Measurements from ENCODE around the gene SBK3. TPM values are rescaled to one million over a fixed set of nuclear protein-coding genes. Genes with fewer than 3 reads are reported as not detected.
A peak's percentile ranks its signal among the peaks of the same experiment; 100 is the strongest.
"Not testable (repeated sequence)": the region's sequence is repeated elsewhere in the genome, so short reads cannot be mapped to it uniquely, and the experiment has no call there.

Gene SBK3
- total RNA-seq, 1 experiment from 2014 or later = 0.53 TPM

DNA sequence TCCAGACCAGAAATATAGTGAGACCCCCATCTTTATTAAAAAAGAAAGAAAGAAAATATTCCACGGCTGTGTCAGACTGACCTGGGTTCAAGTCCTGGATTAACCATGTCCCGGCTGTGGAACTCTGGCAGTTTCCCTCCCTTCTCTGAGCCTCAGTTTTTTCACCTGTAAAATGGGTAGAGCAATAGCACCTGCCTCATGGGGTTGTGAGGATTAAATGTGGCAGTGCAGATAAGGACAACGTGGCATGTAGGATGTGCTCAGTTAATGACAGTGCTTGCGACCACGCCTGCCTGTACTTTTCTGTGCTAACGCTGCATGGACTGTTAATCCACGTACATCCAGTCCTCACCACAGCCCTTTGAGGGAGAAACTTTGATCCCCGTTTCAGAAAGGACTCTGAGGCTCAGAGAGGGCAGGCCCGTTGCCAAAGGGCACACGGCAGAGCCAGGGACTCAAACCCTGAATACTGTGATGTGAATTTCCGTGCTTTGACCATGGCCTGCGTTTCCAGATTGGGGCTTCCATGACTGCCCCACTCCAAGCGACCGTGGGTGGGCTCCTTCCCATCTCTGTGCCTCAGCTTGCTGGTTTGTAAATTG lies 24.6 kb downstream of the SBK3 start:
- no peak for DNase-seq (ENCODE audit: low spot score)

DNA sequence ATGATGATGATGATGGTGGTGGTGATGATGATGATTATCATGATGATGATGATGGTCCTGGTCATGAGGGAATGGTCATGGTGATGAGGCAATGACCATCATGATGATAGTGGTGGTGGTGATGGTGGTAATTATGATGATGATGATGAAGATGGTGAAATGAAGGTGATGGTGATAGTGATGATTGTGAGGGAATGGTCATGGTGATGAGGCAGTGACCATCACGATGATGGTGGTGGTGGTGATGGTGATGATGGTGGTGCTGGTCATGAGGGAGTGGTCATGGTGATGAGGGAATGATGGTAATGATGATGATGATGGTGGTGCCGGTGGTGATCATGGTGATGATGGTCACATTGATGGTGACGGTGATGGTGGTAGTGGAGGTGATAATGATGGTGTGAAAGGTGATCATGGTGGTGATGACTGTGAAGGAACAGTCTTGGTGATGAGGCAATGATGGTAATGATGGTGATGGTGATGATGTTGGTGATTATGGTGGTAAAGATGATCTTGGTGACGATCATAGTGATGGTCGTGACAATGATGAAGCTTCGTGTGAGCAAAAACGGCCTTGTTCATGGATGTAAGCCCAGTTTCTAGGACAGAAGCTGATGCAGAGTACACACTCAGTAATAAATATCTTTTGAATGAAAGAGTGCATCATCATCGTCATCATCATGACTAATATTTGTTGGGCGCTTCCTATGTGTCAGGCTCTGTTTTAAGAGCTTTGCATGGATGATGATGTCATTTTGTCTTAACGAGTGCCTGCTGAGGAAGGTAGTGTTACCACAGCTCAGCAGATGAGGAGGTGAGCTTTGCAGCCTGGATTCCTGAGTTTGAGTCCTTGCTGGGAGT lies 25.7 kb downstream of the SBK3 start:
- DNase-seq (ENCODE audit: low spot score) = peak; percentile 27

DNA sequence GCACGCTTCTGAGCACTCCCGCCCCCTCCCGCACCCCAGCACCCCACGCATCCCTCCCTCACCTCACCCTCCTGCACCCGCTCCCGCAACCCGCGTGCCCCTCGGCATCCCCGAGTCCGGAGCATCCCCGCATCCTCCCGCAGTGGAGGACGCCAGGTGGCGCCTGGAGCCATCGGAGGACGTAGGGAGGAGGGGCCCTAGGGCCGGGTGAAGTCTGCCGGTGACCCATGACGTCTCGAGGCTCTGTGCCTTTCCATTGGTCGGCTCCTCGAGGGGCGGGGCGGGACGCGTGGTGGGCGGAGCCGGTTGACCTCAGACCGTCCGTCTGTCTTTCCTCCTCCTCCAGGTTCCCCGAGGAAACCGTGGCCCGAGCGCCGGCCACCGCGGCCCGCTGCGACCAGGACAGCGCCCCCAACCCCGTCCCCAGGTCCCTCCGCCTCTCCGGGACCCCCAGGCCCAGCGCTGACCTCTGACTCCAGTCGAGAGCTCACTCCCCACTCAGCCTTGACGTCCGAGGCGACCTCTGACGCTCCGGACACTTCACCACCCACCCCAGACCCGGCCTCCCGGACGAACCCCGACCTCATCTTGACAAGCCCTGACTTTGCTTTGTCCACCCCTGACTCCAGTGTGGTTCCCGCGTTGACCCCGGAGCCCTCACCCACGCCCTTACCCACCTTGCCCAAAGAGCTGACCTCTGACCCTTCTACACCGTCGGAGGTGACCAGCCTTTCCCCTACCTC lies 28.3 kb downstream of the SBK3 start:
- peak; percentile 98 for DNase-seq (ENCODE audit: low spot score)

DNA sequence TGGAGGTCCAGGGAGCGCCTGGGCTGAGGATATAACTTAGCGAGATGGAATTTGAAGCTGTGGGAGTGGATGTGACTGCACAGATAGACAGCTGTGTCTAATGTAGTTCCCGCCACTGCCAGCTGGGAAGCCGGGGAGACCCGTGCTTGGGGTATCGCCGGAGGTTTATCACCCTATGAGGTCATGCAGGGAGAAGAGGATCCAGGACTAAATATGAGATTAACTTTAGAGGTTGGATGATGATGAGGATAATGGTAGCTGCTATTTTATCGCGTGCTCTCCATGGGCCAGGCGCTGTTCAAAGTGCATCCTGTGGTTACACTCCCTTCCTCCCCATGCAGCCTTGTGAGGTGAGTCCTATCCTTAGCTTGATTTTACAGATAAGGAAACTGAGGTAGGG lies 37.2 kb downstream of the SBK3 start:
- no peak for DNase-seq (ENCODE audit: low spot score)

DNA sequence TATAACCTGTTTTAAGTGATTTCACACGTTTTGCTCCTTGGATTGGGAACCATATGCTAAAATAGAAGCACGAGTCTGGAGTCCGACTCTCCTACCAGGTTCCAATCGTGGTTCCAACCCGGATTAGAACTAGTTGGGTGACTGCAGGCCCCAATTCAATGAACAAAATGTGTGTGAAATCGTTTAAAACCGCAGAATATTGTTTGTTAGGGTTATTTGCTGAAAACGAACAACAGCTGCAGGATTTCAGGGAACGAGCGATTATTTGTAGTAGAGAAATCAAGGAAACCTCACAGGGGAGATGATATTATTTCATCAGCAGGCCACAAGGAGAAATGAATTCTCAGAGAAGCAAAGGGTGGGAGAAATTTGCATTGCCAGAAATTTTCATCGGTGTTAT lies 40.4 kb downstream of the SBK3 start:
- DNase-seq (ENCODE audit: low spot score) = no peak

DNA sequence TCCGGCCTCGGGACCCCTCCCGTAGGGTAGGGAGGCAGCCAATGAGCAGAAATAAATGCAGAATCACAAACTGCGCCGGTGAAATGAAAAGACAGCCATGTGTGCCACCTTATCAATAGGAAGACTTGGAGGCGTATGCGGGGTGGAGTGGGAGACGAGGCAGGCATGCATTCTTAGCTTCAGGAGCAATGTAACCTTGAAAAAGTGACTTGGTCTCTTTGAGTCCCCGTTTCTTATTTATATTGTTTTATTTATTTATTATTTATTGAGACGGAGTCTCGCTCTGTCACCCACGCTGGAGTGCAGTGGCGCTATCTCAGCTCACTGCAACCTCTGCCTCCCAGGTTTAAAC lies 41.1 kb downstream of the SBK3 start:
- no peak for DNase-seq (ENCODE audit: low spot score)

DNA sequence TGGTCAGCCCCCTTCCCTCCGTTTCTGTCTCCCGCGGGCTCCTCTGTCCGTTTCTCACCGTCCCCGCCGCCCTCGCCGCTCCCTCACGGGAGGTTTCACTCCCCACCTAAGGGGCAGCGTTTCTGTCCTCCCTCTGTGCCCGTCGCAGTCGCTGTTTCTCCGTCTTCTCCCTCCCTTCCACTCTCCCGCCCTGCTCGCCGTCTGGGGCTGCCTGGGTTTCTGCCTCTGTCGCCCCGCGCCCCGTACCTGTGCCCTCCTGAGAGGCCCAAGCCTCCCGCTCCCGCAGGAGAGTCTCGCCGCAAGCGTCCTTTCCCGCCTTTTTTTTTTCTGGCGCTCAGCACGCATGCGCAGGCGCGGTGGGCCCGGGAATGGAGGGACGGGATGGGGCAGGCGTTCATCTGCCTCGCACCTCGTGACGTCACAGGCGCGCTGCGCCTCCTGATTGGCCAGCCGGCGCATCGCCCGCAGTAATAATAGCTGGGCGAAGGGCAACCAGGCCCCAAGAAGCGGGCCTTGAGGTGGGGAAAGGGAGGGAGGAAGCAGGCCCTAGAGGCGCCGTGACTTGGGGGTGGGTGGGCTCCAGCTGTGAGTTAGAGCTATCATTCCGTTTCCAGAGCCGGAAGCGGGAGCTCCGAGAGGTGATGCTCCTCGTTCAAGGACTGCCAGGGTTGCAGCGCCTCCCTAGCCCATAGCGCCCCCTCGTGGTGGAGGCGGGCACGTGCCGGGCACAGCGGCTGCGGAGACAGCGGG lies 41.7 kb downstream of the SBK3 start:
- DNase-seq (ENCODE audit: low spot score) = peak; percentile 96

DNA sequence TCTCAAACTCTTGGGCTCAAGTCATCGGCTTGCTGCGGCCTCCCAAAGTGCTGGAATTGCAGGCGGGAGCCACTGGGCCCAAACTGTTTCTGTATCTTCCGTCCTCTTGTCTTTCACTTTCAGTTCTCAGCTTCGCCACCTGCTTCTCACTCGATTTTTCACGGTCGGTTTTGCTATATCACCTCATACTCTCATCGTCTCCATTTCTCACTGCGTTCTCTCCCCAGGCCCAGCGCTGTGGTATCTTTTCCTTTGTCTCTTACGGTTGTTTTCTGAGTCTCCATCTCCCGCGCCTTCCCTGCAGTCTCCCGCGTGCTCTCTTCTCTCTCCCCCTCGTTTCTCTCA lies 42.2 kb downstream of the SBK3 start:
- DNase-seq (ENCODE audit: low spot score) = no peak

DNA sequence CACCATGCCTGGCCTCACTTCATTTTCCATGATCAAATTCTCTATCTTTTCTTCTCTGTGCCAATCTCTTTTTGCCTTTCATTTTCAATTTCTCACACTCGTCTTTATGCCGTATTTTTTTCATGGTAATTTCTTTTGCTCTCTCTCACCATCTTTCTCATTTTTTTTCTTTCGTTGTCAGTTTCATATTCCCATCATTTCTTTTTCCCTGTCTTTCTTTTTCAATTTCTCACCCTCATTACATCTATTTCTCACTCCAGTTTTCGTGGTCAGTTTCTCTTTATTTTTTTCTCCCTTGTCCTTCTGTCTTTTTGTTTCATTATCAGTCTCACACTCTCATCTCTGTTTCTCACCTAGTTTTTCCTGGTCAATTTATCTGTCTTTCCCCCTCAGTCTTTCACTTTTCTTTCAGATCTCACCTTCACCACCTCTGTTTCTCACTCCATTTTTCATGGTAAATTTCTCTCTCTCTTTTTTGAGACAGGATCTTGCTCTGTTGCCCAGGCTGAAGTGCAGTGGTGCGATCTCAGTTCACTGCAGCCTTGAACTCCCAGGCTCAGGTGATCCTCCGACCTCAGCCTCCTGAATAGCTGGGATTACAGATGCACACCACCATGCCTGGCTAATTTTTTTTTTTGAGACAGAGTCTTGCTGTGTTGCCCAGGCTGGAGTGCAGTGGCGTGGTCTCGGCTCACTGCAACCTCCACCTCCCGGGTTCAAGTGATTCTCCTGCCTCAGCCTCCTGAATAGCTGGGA lies 43.0 kb downstream of the SBK3 start:
- no peak for DNase-seq (ENCODE audit: low spot score)

DNA sequence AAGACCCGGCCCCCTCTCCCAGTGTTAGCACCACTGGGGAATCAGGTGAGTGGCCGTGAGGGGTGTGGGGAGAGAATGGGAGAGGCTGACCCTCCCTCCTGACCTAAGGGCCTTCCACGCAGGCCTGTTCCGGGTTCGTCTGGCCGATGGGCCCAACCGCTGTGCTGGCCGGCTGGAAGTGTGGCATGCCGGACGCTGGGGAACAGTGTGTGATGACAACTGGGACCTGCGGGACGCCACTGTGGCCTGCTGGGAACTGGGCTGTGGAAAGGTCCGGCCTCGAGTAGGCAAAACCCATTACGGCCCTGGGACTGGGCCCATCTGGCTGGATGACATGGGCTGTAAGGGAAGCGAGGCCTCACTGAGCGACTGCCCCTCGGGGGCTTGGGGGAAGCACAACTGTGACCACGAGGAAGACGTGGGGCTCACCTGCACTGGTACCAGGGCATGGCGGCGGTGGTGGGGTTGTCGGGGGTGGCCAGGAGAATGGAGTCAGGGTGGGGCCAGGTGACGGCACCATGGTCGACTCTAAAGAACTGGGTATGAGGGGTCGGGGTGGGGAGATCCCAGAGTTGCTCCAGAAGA lies 44.9 kb downstream of the SBK3 start:
- DNase-seq (ENCODE audit: low spot score) = no peak

DNA sequence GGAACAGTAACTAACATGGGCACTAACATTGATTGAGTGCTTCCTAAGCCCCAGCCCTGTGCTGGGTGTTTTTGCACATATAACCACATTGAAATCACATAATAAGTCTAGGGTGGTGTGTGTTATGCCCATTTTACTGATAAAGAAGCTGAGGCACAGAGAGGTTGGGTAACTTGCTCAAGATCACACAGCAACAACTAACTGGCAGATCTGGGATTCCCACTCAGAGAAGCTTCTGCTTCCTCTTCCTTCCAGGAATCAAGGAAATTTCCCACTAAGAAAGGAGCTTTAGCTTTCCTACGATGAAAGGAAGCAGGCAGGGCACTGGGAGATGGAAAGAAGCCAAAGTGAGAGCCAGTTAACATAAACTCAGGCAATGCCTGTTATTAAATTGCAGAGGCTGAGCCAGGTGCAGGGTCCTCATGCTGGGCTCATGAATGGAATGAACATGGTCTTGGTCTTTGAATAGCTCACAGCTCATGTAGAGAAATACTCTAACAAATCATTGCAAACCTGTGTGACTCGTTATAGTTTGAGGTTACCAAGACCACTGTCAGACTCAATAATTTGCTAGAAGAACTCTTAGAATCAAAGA lies 47.0 kb downstream of the SBK3 start:
- no peak for DNase-seq (ENCODE audit: low spot score)

DNA sequence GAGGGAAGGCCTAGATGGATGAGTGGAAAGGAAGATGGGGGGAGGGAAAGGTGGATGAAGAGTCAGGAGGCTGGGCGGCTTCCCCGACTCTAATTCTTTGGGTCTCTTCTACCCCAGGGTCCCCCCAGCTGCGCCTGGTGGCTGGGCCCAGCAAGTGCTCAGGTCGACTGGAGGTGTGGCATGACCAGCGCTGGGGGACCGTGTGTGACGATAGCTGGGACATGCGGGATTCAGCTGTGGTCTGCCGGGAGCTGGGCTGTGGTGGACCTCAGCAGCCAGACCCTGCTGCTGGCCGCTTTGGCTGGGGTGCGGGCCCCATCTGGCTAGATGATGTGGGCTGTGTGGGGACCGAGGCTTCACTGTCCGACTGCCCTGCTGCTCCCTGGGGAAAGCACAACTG lies 47.6 kb downstream of the SBK3 start:
- DNase-seq (ENCODE audit: low spot score) = no peak

DNA sequence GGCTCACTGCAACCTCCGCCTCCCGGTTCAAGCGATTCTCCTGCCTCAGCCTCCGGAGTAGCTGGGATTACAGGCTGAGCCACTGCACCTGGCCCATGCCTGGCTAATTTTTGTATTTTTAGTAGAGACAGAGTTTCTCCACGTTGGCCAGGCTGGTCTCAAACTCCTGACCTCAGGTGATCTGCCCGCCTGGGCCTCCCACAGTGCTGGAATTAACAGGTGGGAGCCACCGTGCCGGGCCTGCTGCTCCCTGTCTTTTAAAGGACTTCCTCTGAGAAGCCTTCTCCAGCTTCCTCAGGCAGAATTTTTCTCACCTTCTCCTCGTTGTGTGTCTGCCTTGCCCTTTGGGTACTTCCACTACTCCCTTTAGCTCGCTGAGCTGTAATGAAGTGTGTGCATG lies 48.5 kb downstream of the SBK3 start:
- DNase-seq (ENCODE audit: low spot score) = not testable (repeated sequence)

DNA sequence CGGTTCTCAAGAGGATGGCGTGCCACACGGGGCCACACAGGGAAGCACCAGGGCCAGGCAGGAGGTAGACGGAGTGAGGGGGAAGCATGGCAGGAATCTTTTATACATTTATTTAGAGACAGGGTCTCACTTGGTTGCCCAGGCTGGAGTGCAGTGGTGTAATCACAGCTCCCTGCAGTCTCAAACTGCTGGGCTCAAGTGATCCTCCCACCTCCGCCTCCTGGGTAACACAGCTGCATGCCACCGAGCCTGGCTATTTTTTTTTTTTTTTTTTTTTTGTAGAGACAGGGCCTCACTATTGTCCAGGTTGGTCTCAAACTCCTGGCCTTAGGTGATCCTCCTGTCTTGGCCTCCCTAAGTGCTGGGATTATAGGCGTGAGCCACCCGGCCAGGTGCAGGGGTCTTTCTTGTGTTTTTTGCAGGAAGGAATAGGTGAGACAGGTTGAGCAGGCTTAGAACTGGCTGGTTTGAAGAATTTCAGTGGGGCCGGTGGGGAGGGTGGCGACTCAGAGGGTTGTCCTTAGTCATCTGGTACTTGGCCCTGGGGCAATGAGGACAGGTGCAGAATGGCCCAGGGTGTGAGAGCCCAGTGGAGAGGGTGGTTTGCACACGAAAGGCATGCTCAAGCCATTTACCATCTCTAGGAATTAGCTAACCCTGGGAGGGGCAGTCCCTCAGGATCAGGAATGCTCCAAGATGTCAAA lies 49.5 kb downstream of the SBK3 start:
- no peak for DNase-seq (ENCODE audit: low spot score)

DNA sequence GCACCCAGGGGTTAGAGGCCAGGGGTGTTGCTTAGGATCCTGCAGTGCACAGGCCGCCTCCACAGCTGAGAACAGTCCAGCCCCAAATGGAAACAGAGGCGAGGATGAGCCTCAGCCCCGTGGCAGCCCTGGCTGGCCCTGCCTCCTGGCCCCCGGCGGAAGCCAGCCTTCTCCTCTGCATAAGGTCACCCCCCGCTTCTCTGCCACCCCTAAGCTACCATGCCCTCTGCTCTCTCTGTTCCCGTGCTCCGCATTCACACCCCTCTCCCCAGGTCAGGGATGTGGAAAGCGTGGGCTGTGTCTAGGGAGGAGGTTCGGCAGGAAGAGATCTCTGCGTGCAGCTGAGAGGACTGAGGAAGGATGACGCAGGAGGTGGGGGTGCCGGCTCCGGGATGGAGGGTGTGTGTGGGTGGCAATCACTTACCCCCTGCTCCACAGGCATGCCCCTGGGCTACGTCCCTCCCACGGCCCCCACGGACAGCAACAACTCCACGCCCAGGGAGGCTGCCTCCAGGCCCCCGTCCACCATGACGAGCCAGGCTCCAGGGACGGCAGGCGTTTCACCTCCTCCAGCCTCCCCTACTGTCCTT lies 51.1 kb downstream of the SBK3 start:
- no peak for DNase-seq (ENCODE audit: low spot score)

DNA sequence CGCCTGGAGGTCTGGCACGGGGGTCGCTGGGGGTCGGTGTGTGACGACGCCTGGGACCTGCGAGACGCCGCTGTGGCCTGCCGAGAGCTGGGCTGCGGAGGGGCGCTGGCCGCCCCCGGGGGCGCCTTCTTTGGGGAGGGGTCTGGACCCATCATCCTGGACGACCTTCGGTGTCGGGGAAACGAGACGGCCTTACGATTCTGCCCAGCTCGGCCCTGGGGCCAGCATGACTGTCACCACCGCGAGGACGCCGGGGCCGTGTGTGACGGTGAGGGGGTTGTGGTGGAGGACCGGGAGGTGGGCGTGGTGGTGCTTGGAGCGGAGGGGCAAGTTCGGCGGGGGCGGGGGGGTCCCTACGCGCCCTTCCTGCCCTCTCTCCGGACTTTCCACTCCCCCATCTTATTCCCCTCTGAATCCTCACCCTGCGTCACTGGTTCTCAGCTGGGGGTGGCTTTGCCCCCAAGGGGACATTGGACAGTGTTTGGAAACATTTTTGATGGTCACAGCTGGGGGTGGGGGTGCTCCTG lies 51.6 kb downstream of the SBK3 start:
- DNase-seq (ENCODE audit: low spot score) = no peak

DNA sequence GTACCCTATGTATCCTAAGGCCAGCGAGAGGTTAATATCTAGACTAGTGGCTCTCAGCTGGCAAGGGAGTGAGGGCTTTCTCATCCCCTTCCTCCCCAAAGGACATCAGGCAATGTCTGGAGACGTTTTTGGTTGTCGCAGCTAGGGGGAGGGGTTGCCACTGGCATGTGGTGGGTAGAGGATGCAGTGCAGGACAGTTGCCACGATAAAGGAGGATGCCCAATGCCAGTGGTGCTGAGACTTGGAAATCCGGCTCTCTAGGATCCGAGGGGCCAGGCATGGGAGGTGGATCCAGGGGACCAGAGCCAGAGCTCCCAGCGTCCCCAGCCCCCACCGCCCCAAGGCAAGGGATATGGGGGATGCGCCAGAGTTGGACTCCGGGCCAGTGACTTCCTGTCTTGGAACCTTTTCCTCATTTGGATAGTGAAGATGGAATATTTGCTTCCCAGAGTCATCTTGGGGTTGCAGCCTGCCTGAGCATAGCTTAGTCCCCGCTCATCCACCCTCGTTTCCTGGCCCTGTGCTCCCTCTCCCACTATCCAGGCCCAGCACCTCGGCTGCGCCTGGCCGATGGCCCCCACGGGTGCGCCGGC lies 52.2 kb downstream of the SBK3 start:
- DNase-seq (ENCODE audit: low spot score) = no peak

DNA sequence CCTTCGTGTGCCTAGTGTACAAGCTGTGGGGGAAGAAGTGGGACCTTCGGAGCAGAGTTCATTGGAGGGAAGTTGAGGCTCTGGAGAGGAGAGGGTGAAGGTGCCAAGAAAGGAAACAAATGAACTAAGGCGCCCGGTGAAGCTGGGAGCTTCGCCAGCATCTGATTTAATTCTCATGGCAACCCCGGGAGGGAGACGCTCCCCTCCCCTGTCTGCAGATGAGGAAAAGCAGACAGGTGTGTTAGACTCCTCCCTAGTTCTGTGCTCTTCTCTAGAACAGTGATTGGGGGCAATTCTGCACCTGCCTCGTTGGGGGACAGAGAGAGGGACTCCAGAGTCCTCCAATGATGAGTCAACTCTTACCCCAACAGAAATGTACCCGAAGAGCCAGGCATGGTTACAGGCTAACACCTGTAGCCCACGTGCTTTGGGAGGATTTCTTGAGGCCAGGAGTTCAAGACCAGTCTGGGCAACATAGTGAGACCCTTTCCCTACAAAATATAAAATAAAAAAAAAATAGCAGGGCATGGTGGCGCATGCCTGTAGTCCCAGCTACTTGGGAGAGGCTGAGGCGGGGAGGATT lies 52.9 kb downstream of the SBK3 start:
- DNase-seq (ENCODE audit: low spot score) = no peak

Measured in HT-29 (cell line).